Nephron progenitor cell (in vitro differentiated cells): ENCODE measurements around the gene NAA40.
A peak's percentile ranks its signal among the peaks of the same experiment; 100 is the strongest.
"Not testable (repeated sequence)": the region's sequence is repeated elsewhere in the genome, so short reads cannot be mapped to it uniquely, and the experiment has no call there.

Experiments used
- DNase-seq: peaks from one replicate; pipeline ENCODE4 v3.0.0; 2021
- H3K27ac Mint-ChIP-seq: 2 replicates; pipeline ENCODE4 v1.8.0; 2021; ENCODE audit warnings: mild to moderate bottlenecking, moderate library complexity, mixed read lengths
- H3K27me3 Mint-ChIP-seq: 2 replicates; pipeline ENCODE4 v1.8.0; 2021; ENCODE audit warnings: mild to moderate bottlenecking, low read depth, mixed read lengths; ENCODE audit not compliant: poor library complexity
- H3K36me3 Mint-ChIP-seq: 2 replicates; pipeline ENCODE4 v1.8.0; 2021; ENCODE audit warnings: low read depth, mixed read lengths
- H3K4me1 Mint-ChIP-seq: 2 replicates; pipeline ENCODE4 v1.8.0; 2021; ENCODE audit warnings: mixed read lengths
- H3K4me3 Mint-ChIP-seq: 2 replicates; pipeline ENCODE4 v1.8.0; 2021; ENCODE audit warnings: mild to moderate bottlenecking, moderate library complexity, mixed read lengths
- H3K9me3 Mint-ChIP-seq: 2 replicates; pipeline ENCODE4 v1.8.0; 2021; ENCODE audit warnings: mild to moderate bottlenecking, moderate library complexity, mixed read lengths
- TF ChIP-seq, protein P1 (sequence below): fragments of 200-600 bp; sonication (generic); IDR thresholded peaks from 2 replicates; pipeline ENCODE4 v1.5.0; 2021; ENCODE audit warnings: antibody characterized with exemption

The NAA40 gene

DNA sequence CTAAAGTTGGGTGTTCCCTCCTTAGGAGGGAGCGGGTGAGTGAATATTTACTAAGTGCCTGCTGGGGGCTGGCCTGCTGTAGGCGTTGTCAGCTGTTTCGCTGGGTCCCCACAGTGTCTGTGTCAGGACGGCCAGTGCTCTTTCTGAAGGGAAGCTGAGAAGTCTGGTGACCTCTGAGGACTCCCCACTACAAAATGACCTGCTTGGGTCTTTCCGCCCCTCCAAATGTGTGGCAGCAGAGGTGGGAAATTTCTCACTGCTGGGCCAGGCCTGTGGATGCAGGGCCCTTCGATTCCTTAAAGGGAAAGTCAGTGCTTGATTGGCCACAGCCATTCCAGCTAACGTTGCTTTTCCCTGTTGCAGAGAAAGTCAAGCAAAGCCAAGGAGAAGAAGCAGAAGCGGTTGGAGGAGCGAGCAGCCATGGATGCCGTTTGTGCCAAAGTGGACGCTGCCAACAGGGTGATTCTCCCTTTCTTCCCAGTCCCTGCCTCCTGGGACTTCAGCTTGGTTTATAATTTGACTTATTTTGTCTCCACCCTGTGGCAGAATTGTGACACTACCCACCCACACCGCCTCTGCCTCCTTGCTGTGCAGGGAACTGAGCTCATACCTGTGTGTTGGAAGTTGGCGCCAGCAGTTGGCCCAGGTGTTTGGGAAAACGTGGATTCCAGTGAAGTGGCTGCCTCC is 6.8 kb downstream of the NAA40 start:
- Mint-ChIP-seq H3K27ac (peak overlapping the region; percentile 81), H3K27me3 (peaks cover 7% of the 10 kb centered on the region), H3K4me3 (no peak overlapping the region), H3K4me1 (peaks cover 56% of the 10 kb centered on the region), H3K36me3 (peaks cover 25% of the 10 kb centered on the region), H3K9me3 (no peaks in the 10 kb centered on the region)
- DNase-seq = peak; percentile 61
- TF ChIP-seq, protein P1, sequence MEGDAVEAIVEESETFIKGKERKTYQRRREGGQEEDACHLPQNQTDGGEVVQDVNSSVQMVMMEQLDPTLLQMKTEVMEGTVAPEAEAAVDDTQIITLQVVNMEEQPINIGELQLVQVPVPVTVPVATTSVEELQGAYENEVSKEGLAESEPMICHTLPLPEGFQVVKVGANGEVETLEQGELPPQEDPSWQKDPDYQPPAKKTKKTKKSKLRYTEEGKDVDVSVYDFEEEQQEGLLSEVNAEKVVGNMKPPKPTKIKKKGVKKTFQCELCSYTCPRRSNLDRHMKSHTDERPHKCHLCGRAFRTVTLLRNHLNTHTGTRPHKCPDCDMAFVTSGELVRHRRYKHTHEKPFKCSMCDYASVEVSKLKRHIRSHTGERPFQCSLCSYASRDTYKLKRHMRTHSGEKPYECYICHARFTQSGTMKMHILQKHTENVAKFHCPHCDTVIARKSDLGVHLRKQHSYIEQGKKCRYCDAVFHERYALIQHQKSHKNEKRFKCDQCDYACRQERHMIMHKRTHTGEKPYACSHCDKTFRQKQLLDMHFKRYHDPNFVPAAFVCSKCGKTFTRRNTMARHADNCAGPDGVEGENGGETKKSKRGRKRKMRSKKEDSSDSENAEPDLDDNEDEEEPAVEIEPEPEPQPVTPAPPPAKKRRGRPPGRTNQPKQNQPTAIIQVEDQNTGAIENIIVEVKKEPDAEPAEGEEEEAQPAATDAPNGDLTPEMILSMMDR = peak; percentile 63

DNA sequence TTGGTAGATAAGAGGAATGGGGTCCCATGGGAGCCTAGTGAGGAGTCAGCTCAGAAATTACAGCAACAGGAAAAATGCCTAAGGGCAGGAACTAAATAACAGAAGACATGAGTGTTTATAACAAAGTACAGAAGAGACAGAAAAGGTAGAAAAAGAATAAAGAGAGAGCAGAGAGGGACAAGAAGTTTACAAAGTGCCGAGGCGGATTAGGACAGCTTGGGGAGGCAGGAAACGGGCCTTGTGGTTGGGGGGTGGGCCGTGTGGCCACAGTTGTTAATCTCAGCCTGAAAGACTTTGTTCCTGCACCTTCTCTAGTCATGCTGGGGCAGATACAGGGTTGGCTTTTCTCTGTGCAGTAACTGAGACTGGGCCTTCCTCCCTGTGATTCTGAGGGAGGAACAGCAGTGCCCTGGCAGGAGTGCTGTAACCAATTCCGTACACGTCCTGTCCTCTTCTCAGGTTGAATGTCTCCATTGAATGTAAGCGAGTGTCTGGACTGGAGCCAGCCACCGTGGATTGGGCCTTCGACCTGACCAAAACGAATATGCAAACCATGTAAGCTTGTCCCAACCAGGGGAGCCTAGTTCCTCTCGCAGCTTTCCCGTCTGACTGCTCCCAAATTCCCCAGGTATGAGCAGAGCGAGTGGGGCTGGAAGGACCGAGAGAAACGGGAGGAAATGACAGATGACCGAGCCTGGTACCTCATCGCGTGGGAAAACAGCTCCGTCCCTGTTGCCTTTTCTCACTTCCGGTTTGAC is 13.2 kb downstream of the NAA40 start:
- no peak for DNase-seq
- Mint-ChIP-seq H3K4me1 (peaks cover 5% of the 10 kb centered on the region), H3K27me3 (no peaks in the 10 kb centered on the region), H3K4me3 (no peak overlapping the region), H3K9me3 (no peaks in the 10 kb centered on the region), H3K27ac (peak overlapping the region; percentile 79), H3K36me3 (peaks cover 66% of the 10 kb centered on the region)
- TF ChIP-seq, protein P1 = no peak

DNA sequence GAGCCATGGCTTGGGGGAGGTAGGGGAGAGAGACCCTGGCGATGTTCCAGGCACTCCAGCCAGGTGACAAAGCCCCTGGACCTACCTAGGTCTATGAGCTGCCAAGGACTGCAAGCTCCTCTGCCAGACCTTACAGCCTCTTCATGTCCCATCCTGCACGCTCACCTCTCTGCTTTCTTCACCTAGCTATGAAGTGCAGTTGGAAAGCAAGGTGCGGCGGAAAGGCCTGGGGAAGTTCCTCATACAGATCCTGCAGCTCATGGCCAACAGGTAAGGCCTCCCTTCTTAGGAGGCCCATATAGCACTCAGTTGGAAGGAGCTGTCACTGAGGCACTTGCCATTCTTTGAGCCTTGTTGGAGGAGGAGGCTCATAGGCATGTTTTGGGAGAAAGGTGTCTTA is 13.8 kb downstream of the NAA40 start:
- H3K36me3 Mint-ChIP-seq = peaks cover 61% of the 10 kb centered on the region
- no peaks in the 10 kb centered on the region for H3K27me3 Mint-ChIP-seq
- H3K9me3 Mint-ChIP-seq = no peaks in the 10 kb centered on the region
- TF ChIP-seq, protein P1 = no peak
- H3K4me1 Mint-ChIP-seq = peaks cover 6% of the 10 kb centered on the region
- DNase-seq = no peak
- H3K27ac Mint-ChIP-seq = peak overlapping the region; percentile 36
- H3K4me3 Mint-ChIP-seq = no peak overlapping the region

DNA sequence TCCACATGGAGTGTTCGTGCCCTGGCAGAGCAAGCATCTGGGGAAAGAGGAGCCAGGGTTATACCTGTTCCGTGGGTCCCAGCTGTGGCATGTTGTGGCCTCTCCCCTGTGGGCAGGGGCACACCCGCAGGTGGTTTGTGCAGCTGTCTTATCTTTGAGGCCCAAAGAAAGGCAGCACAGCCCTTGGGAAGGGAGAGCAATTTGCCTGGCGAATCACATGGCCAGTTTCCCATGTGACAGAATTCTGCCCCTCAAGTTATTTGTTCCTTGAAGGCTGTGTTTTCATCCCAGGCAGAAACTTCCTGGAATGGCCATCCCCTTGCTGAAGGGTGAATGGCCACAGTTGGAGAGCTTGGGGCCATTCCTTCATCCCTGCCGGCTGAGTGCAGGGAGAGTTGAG is 19.2 kb downstream of the NAA40 start:
- no peak for DNase-seq

DNA sequence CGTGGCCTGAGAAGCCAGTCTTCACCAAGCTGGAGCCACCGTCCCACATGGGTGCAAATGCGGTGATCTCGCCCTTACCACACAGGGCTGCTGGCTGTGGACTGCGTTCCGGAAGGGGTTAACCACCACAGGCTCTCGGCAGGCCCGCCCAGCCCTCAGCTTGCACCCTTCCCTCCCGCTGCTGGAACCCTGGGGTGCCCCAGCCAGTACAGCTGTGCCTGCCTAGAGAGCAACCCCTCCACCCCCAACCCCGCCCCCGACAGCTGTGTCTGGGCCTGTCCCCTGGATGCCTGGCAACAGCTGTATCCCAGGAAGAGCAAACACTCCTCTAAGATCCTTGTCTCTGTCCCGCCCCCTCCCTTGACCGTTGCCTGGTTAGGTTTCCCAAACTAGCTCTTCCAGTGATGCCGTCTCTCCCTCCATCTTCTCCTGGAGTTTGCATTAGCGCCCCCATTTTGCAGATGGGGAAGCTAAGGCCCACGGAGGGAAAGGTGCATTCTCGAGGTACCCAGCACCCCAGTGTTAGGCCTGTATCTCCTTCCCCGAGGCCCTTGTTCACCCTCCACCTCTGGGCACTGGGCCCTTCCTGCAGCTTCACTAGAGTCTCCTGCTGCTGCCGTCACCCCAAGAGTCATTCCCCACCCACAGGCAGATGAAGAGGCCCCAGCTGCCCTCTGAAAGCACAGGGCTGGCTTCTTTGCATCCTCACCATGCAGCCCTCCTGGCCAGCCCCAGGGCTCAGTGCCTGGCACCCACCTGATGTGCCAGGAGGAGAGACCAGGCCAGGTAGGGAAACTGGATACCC is 23.0 kb downstream of the NAA40 start:
- no peak for DNase-seq
- Mint-ChIP-seq H3K27ac (peak overlapping the region; percentile 66), H3K9me3 (no peaks in the 10 kb centered on the region), H3K4me1 (peaks cover 15% of the 10 kb centered on the region), H3K27me3 (no peaks in the 10 kb centered on the region), H3K36me3 (no peaks in the 10 kb centered on the region), H3K4me3 (no peak overlapping the region)
- TF ChIP-seq, protein P1 = no peak

More for the DNA sequence above, 19.2 kb downstream of the NAA40 start:
- Mint-ChIP-seq H3K36me3 (peaks cover 30% of the 10 kb centered on the region), H3K27ac (no peak overlapping the region), H3K4me1 (peaks cover 15% of the 10 kb centered on the region), H3K4me3 (no peak overlapping the region), H3K27me3 (no peaks in the 10 kb centered on the region), H3K9me3 (no peaks in the 10 kb centered on the region)
- TF ChIP-seq, protein P1 = no peak

DNA sequence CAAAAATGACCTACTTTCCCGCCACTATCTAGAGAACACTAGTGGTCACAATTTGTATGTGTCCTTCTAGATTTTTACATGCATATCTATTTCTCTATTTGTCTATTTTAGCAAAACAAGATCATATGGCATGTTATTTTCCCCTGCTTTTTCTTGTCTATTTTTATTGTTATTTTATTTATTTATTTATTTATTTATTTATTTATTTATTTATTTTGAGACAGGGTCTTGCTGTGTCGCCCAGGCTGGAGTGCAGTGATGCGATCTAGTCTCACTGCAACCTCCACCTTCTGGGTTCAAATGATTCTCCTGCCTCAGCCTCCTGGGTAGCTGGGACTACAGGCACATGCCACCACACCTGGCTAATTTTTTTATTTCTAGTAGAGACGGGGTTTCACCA is 25.1 kb downstream of the NAA40 start:
- H3K4me3 Mint-ChIP-seq, H3K27ac Mint-ChIP-seq, H3K9me3 Mint-ChIP-seq, H3K27me3 Mint-ChIP-seq, H3K36me3 Mint-ChIP-seq, DNase-seq: not testable (repeated sequence)
- H3K4me1 Mint-ChIP-seq = peaks cover 11% of the 10 kb centered on the region
